Neural progenitor cell (in vitro differentiated cells): ENCODE results near the gene GDAP2. TPM values are rescaled to one million over a fixed set of nuclear protein-coding genes. Genes with fewer than 3 reads are reported as not detected.
"Not testable (repeated sequence)": the region's sequence is repeated elsewhere in the genome, so short reads cannot be mapped to it uniquely, and the experiment has no call there.

Source experiments
- DNase-seq: peaks from one replicate; pipeline ENCODE4 v3.0.0-alpha.2; 2016; ENCODE audit warnings: low spot score
- H2AFZ ChIP-seq: fragments of 200-600 bp; sonication (generic); replicated peaks from 2 replicates; pipeline ENCODE4 v1.6.1; 2016; ENCODE audit warnings: antibody characterized with exemption
- H3F3A ChIP-seq: fragments of 200-600 bp; sonication (generic); 2 replicates; pipeline ENCODE4 v1.6.1; 2016; ENCODE audit warnings: antibody characterized with exemption, low read depth
- H3K27ac ChIP-seq: fragments of 200-600 bp; sonication (generic); 2 replicates; pipeline ENCODE4 v1.5.1; 2016; ENCODE audit warnings: mild to moderate bottlenecking
- H3K27me3 ChIP-seq: fragments of 200-600 bp; sonication (generic); 2 replicates; pipeline ENCODE4 v1.6.1; 2016; ENCODE audit warnings: mild to moderate bottlenecking, moderate library complexity
- H3K36me3 ChIP-seq: fragments of 200-600 bp; sonication (generic); 2 replicates; pipeline ENCODE4 v1.5.1; 2016
- H3K4me1 ChIP-seq: fragments of 200-600 bp; sonication (generic); 2 replicates; pipeline ENCODE4 v1.6.1; 2016; ENCODE audit warnings: mixed run types
- H3K4me2 ChIP-seq: fragments of 200-600 bp; sonication (generic); 2 replicates; pipeline ENCODE4 v1.6.1; 2016
- H3K4me3 ChIP-seq: fragments of 200-600 bp; sonication (generic); 2 replicates; pipeline ENCODE4 v1.5.1; 2016
- H3K79me2 ChIP-seq: fragments of 200-600 bp; sonication (generic); 2 replicates; pipeline ENCODE4 v1.6.1; 2016; ENCODE audit warnings: low read depth
- H3K9ac ChIP-seq: fragments of 200-600 bp; sonication (generic); 2 replicates; pipeline ENCODE4 v1.6.1; 2016
- H3K9me3 ChIP-seq: fragments of 200-600 bp; sonication (generic); 2 replicates; pipeline ENCODE4 v1.5.1; 2016; ENCODE audit warnings: low read depth
- H4K20me1 ChIP-seq: fragments of 200-600 bp; sonication (generic); 2 replicates; pipeline ENCODE4 v1.6.1; 2016; ENCODE audit warnings: low read depth
- H3K27ac Mint-ChIP-seq: 3 replicates; pipeline ENCODE4 v1.8.0; 2021; ENCODE audit warnings: mixed read lengths
- H3K27me3 Mint-ChIP-seq: 2 replicates; pipeline ENCODE4 v1.8.0; 2022; ENCODE audit warnings: low read depth, mild to moderate bottlenecking, inconsistent platforms, moderate library complexity, mixed read lengths; ENCODE audit not compliant: insufficient read depth
- H3K36me3 Mint-ChIP-seq: 3 replicates; pipeline ENCODE4 v1.8.0; 2021; ENCODE audit warnings: mixed read lengths
- H3K4me1 Mint-ChIP-seq: 3 replicates; pipeline ENCODE4 v1.8.0; 2021; ENCODE audit warnings: mixed read lengths
- H3K4me3 Mint-ChIP-seq: 3 replicates; pipeline ENCODE4 v1.8.0; 2021; ENCODE audit warnings: mild to moderate bottlenecking, moderate library complexity, mixed read lengths
- H3K9me3 Mint-ChIP-seq: 3 replicates; pipeline ENCODE4 v1.8.0; 2020; ENCODE audit warnings: mixed read lengths
- CTCF ChIP-seq: fragments of 200-600 bp; sonication (generic); IDR thresholded peaks from 2 replicates; pipeline ENCODE4 v1.5.1; 2017; ENCODE audit warnings: antibody characterized with exemption, mild to moderate bottlenecking
- EZH2 ChIP-seq: fragments of 200-600 bp; sonication (generic); IDR thresholded peaks from 2 replicates; pipeline ENCODE4 v1.6.1; 2017; ENCODE audit warnings: antibody characterized with exemption, mild to moderate bottlenecking, moderate library complexity
- EZH2phosphoT487 ChIP-seq: fragments of 200-600 bp; sonication (generic); IDR thresholded peaks from 2 replicates; pipeline ENCODE4 v1.6.1; 2017; ENCODE audit warnings: antibody characterized with exemption
- total RNA-seq: library from RNA; depleted of rRNA; stranded (reverse); fragments of >200 nt; gene quantifications from 2 replicates; pipeline ENCODE4 v1.2.3, GENCODE V29; 2015; ENCODE audit warnings: low replicate concordance

The GDAP2 gene
- total RNA-seq, 1 donor from 2014 or later, result 32.0 TPM

GRCh38 chr1:117857418-117857817 lies 72.0 kb downstream of the GDAP2 start:
- no peaks in the 10 kb centered on the region for H3F3A ChIP-seq
- no peak for DNase-seq
- Mint-ChIP-seq H3K36me3 (no peaks in the 10 kb centered on the region), H3K4me1 (no peaks in the 10 kb centered on the region), H3K27me3 (no peaks in the 10 kb centered on the region), H3K4me3 (no peak overlapping the region), H3K27ac (no peak overlapping the region), H3K9me3 (no peaks in the 10 kb centered on the region)
- TF ChIP-seq EZH2 (no peak), EZH2phosphoT487 (no peak)
- no peaks in the 10 kb centered on the region for H3K79me2 ChIP-seq
- no peaks in the 10 kb centered on the region for H3K9me3 ChIP-seq
- H2AFZ ChIP-seq, result no peak overlapping the region
- H3K4me2 ChIP-seq, result no peak overlapping the region
- H3K4me1 ChIP-seq, result no peaks in the 10 kb centered on the region
- H3K4me3 ChIP-seq, result no peak overlapping the region
- H3K36me3 ChIP-seq, result no peaks in the 10 kb centered on the region
- no peak overlapping the region for H3K9ac ChIP-seq
- H4K20me1 ChIP-seq, result no peaks in the 10 kb centered on the region
- no peak overlapping the region for H3K27ac ChIP-seq
- no peaks in the 10 kb centered on the region for H3K27me3 ChIP-seq

GRCh38 chr1:117852853-117853553 lies 76.4 kb downstream of the GDAP2 start:
- H3K27ac ChIP-seq, result no peak overlapping the region
- no peaks in the 10 kb centered on the region for H3K27me3 ChIP-seq
- H3K4me2 ChIP-seq, result no peak overlapping the region
- Mint-ChIP-seq H3K9me3 (no peaks in the 10 kb centered on the region), H3K4me1 (no peaks in the 10 kb centered on the region), H3K27ac (no peak overlapping the region), H3K36me3 (no peaks in the 10 kb centered on the region), H3K27me3 (no peaks in the 10 kb centered on the region), H3K4me3 (no peak overlapping the region)
- no peak overlapping the region for H3K4me3 ChIP-seq
- no peak overlapping the region for H2AFZ ChIP-seq
- no peaks in the 10 kb centered on the region for H4K20me1 ChIP-seq
- H3F3A ChIP-seq, result no peaks in the 10 kb centered on the region
- TF ChIP-seq EZH2 (no peak), CTCF (no peak), EZH2phosphoT487 (no peak)
- no peaks in the 10 kb centered on the region for H3K9me3 ChIP-seq
- no peaks in the 10 kb centered on the region for H3K79me2 ChIP-seq
- no peak for DNase-seq
- H3K4me1 ChIP-seq, result no peaks in the 10 kb centered on the region
- H3K36me3 ChIP-seq, result no peaks in the 10 kb centered on the region
- H3K9ac ChIP-seq, result no peak overlapping the region

GRCh38 chr1:117851687-117852086 lies 77.7 kb downstream of the GDAP2 start:
- no peaks in the 10 kb centered on the region for H3K9me3 ChIP-seq
- H3K27me3 ChIP-seq, result no peaks in the 10 kb centered on the region
- H3K27ac Mint-ChIP-seq, result no peak overlapping the region
- no peaks in the 10 kb centered on the region for H3K4me1 Mint-ChIP-seq
- no peak overlapping the region for H2AFZ ChIP-seq
- no peak overlapping the region for H3K4me3 Mint-ChIP-seq
- H3K36me3 Mint-ChIP-seq, result no peaks in the 10 kb centered on the region
- no peak overlapping the region for H3K4me2 ChIP-seq
- TF ChIP-seq CTCF, result no peak
- TF ChIP-seq EZH2phosphoT487, result no peak
- TF ChIP-seq EZH2, result no peak
- H3K4me1 ChIP-seq, result no peaks in the 10 kb centered on the region
- no peak overlapping the region for H3K4me3 ChIP-seq
- H3K36me3 ChIP-seq, result no peaks in the 10 kb centered on the region
- DNase-seq, result no peak
- no peaks in the 10 kb centered on the region for H3F3A ChIP-seq
- no peaks in the 10 kb centered on the region for H3K27me3 Mint-ChIP-seq
- no peak overlapping the region for H3K27ac ChIP-seq
- no peak overlapping the region for H3K9ac ChIP-seq
- H3K79me2 ChIP-seq, result no peaks in the 10 kb centered on the region
- no peaks in the 10 kb centered on the region for H3K9me3 Mint-ChIP-seq
- H4K20me1 ChIP-seq, result no peaks in the 10 kb centered on the region

GRCh38 chr1:117846674-117847425 lies 82.6 kb downstream of the GDAP2 start:
- no peak overlapping the region for H3K4me3 ChIP-seq
- no peaks in the 10 kb centered on the region for H3K9me3 ChIP-seq
- Mint-ChIP-seq H3K27ac (no peak overlapping the region), H3K27me3 (no peaks in the 10 kb centered on the region), H3K36me3 (no peaks in the 10 kb centered on the region), H3K4me3 (no peak overlapping the region), H3K9me3 (peaks cover 3% of the 10 kb centered on the region), H3K4me1 (no peaks in the 10 kb centered on the region)
- H3K4me1 ChIP-seq, result no peaks in the 10 kb centered on the region
- no peaks in the 10 kb centered on the region for H4K20me1 ChIP-seq
- DNase-seq, result no peak
- no peak overlapping the region for H2AFZ ChIP-seq
- H3K79me2 ChIP-seq, result no peaks in the 10 kb centered on the region
- no peaks in the 10 kb centered on the region for H3K36me3 ChIP-seq
- H3F3A ChIP-seq, result no peaks in the 10 kb centered on the region
- TF ChIP-seq EZH2 (no peak), CTCF (no peak), EZH2phosphoT487 (no peak)
- no peak overlapping the region for H3K27ac ChIP-seq
- H3K4me2 ChIP-seq, result no peak overlapping the region
- no peaks in the 10 kb centered on the region for H3K27me3 ChIP-seq
- H3K9ac ChIP-seq, result no peak overlapping the region

GRCh38 chr1:117844478-117844877 lies 84.9 kb downstream of the GDAP2 start:
- not testable (repeated sequence) for H2AFZ ChIP-seq, H3K36me3 Mint-ChIP-seq, H3K9me3 ChIP-seq, H3K4me1 ChIP-seq, H3K27ac Mint-ChIP-seq, H3K4me1 Mint-ChIP-seq, H3K9me3 Mint-ChIP-seq, H3K27ac ChIP-seq, H3K4me3 ChIP-seq, H3K27me3 Mint-ChIP-seq, H3K9ac ChIP-seq, H3K36me3 ChIP-seq, H4K20me1 ChIP-seq, DNase-seq, H3K27me3 ChIP-seq, H3K4me3 Mint-ChIP-seq, H3F3A ChIP-seq, H3K4me2 ChIP-seq, H3K79me2 ChIP-seq
